Upper lobe of right lung (tissue), 1 donor: ENCODE measurements around the gene PEX26. TPM values are rescaled to one million over a fixed set of nuclear protein-coding genes. Genes with fewer than 3 reads are reported as not detected.
"Not testable (repeated sequence)": the region's sequence is repeated elsewhere in the genome, so short reads cannot be mapped to it uniquely, and the experiment has no call there.

Experiments
- ATAC-seq: fragments of 200-7000 bp; cut with Tn5 transposase; one replicate; pipeline ENCODE4 v1.9.1; 2020; ENCODE audit warnings: mild to moderate bottlenecking, moderate library complexity
- DNase-seq: peaks from one replicate; pipeline ENCODE4 v3.0.0-alpha.2; 2020
- H3K27ac ChIP-seq: fragments of 200-600 bp; one replicate; pipeline ENCODE4 v1.8.0; 2022
- H3K27me3 ChIP-seq: fragments of 200-600 bp; one replicate; pipeline ENCODE4 v1.8.0; 2022; ENCODE audit warnings: mild to moderate bottlenecking
- H3K36me3 ChIP-seq: fragments of 200-600 bp; one replicate; pipeline ENCODE4 v1.8.0; 2022
- H3K4me1 ChIP-seq: fragments of 200-600 bp; one replicate; pipeline ENCODE4 v1.8.0; 2022
- H3K4me3 ChIP-seq: fragments of 200-600 bp; one replicate; pipeline ENCODE4 v1.8.0; 2022; ENCODE audit warnings: mild to moderate bottlenecking
- H3K9me3 ChIP-seq: fragments of 200-600 bp; one replicate; pipeline ENCODE4 v1.8.0; 2022
- intact Hi-C: fragments of 100-400 bp; cut with DNase I; formaldehyde crosslinking; loops from one replicate; pipeline ENCODE4 v1.11.0; 2022
- total RNA-seq: library from RNA; stranded (reverse); fragmentation: NEBNext Ultra II Directional; extraction: Animal tissue kit (Norgen Biotek cat#: 25700); gene quantifications from one replicate; pipeline ENCODE4 v1.2.1, GENCODE V29; 2021
- TF ChIP-seq, protein P1 (sequence below): fragments of 200-600 bp; IDR thresholded peaks from one replicate; pipeline ENCODE4 v1.8.0; 2022; ENCODE audit warnings: antibody characterized with exemption
- donor health status: DM: no; HTN: yes; CAD: no; lungs with severe emphysema.

Gene PEX26
- total RNA-seq, 1 donor from 2014 or later = 35.5 TPM

DNA sequence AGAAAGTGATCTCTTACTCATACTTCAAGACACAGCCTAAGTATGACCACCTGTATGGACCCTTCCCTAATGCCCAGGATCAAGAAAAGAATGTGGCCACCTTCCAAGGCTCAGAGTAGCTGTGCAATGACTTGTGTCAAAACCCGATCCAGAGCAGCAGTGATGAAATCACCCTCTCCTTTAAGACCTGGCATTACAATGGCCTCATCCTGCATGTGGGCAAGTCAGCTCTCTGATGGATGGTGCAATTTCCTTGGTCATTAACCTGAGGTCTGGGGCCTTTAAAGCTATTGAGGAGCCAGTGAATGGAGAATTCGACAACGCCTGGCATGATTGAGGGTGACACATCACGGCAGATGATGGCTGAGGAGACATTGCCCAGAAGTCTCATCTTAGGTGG lies 23.7 kb downstream of the PEX26 start:
- TF ChIP-seq, protein P1, sequence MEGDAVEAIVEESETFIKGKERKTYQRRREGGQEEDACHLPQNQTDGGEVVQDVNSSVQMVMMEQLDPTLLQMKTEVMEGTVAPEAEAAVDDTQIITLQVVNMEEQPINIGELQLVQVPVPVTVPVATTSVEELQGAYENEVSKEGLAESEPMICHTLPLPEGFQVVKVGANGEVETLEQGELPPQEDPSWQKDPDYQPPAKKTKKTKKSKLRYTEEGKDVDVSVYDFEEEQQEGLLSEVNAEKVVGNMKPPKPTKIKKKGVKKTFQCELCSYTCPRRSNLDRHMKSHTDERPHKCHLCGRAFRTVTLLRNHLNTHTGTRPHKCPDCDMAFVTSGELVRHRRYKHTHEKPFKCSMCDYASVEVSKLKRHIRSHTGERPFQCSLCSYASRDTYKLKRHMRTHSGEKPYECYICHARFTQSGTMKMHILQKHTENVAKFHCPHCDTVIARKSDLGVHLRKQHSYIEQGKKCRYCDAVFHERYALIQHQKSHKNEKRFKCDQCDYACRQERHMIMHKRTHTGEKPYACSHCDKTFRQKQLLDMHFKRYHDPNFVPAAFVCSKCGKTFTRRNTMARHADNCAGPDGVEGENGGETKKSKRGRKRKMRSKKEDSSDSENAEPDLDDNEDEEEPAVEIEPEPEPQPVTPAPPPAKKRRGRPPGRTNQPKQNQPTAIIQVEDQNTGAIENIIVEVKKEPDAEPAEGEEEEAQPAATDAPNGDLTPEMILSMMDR = no peak
- intact Hi-C loops = no loop called here
- ATAC-seq (no peak), DNase-seq (no peak)
- no peak overlapping the region for H3K27ac ChIP-seq
- H3K36me3 ChIP-seq = no peaks in the 10 kb centered on the region
- H3K9me3 ChIP-seq = no peaks in the 10 kb centered on the region
- H3K27me3 ChIP-seq = no peaks in the 10 kb centered on the region
- H3K4me3 ChIP-seq = no peak overlapping the region
- no peaks in the 10 kb centered on the region for H3K4me1 ChIP-seq

DNA sequence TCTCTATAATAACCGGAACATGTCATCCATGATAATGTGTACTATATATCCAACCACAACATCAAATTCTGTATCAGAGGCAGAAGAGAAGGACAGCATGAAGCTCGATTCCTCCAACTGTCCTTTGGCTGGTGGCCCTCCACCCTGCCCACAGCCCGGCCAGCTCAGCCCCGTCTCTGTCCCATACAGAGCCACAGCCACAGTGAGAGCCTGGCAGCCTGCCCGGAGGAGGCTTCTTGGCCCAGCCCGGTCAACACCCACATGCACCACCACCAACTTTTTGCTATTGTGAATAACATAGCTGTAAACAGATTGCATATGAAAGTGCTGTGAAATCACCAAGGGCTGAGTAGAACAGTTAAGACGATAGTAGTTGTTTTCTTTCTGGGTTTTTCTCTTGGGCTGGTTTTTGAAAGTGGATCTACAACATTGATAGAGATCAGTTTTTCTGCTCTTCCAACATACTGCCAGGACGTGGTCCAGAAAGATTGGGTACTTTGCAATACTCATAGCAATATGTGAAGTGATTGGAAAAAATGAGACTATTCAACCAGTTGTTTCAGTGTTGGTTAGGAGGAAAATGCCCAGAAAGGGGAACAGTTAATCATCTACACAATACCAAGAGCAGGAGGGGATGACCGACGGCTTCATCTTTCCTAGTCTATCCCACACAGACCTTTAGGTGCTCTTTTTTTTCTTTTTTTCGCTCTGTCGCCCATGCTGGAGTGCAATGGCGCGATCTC lies 25.9 kb downstream of the PEX26 start:
- no peak for DNase-seq
- TF ChIP-seq, protein P1 = no peak
- Histone ChIP-seq H3K4me3 (no peak overlapping the region), H3K9me3 (no peaks in the 10 kb centered on the region), H3K36me3 (no peaks in the 10 kb centered on the region), H3K4me1 (no peaks in the 10 kb centered on the region), H3K27me3 (no peaks in the 10 kb centered on the region), H3K27ac (no peak overlapping the region)
- no peak for ATAC-seq
- intact Hi-C loops = no loop called here

DNA sequence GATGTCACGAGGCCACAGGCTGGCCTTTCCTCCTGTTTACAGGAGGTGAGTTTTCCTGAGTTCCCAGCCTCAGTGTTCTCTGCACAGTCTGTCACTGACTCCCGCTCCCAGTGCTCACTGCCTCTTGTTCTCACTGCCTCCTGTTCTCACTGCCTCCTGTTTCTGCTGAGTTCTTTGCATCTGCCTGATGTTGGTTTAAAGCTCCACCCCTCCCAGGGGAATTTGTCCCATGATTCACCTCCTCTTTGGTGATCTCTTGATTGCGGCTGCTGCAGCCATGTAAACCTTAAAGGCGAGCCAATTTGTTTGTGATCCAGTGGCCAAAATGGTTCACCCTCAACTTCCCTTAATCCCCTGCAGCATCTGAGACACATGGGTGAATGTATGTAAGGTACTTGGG lies 26.8 kb downstream of the PEX26 start:
- H3K4me1 ChIP-seq = no peaks in the 10 kb centered on the region
- no peak for ATAC-seq
- no peaks in the 10 kb centered on the region for H3K9me3 ChIP-seq
- TF ChIP-seq, protein P1 = no peak
- intact Hi-C loops = no loop called here
- peaks cover 4% of the 10 kb centered on the region for H3K27me3 ChIP-seq
- no peak for DNase-seq
- no peaks in the 10 kb centered on the region for H3K36me3 ChIP-seq
- H3K4me3 ChIP-seq = no peak overlapping the region
- H3K27ac ChIP-seq = no peak overlapping the region

DNA sequence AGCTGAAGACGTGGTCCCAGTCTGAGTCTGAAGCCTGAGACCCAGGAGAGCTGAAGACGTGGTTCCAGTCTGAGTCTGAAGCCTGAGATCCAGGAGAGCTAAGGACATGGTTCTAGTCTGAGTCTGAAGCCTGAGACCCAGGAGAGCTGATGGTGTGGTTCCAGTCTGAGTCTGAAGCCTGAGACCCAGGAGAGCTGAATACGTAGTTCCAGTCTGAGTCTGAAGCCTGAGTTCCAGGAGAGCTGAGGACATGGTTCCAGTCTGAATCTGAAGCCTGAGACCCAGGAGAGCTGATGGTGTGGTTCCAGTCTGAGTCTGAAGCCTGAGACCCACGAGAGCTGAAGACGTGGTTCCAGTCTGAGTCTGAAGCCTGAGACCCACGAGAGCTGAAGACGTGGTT lies 28.2 kb downstream of the PEX26 start:
- H3K27me3 ChIP-seq = peaks cover 18% of the 10 kb centered on the region
- intact Hi-C loops, H3K9me3 ChIP-seq, H3K36me3 ChIP-seq, DNase-seq, H3K4me3 ChIP-seq, ATAC-seq, H3K27ac ChIP-seq: not testable (repeated sequence)
- peaks cover 13% of the 10 kb centered on the region for H3K4me1 ChIP-seq

DNA sequence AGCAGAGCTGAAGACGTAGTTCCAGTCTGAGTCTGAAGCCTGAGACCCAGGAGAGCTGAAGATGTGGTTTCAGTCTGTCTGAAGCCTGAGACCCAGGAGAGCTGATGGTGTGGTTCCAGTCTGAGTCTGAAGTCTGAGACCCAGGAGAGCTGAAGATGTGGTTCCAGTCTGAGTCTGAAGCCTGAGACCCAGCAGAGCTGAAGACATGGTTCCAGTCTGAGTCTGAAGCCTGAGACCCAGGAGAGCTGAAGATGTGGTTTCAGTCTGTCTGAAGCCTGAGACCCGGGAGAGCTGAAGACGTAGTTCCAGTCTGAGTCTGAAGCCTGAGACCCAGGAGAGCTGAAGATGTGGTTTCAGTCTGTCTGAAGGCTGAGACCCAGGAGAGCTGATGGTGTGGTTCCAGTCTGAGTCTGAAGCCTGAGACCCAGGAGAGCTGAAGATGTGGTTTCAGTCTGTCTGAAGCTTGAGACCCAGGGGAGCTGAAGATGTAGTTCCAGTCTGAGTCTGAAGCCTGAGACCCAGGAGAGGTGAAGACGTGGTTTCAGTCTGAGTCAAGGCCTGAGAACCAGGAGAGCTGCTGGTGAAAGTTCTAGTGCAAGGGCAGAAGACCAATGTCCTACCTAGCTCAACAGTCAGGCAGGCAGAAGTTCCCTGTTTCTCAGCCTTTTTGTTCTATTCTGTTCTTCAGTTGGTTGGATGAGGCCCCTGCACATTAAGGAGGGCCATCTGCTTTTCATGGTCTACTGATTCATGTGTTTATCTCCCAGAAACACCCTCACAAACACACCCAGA lies 29.0 kb downstream of the PEX26 start:
- H3K36me3 ChIP-seq, DNase-seq, H3K9me3 ChIP-seq, ATAC-seq, H3K27ac ChIP-seq, H3K4me3 ChIP-seq, intact Hi-C loops: not testable (repeated sequence)
- Histone ChIP-seq H3K4me1 (peaks cover 14% of the 10 kb centered on the region), H3K27me3 (peaks cover 18% of the 10 kb centered on the region)

DNA sequence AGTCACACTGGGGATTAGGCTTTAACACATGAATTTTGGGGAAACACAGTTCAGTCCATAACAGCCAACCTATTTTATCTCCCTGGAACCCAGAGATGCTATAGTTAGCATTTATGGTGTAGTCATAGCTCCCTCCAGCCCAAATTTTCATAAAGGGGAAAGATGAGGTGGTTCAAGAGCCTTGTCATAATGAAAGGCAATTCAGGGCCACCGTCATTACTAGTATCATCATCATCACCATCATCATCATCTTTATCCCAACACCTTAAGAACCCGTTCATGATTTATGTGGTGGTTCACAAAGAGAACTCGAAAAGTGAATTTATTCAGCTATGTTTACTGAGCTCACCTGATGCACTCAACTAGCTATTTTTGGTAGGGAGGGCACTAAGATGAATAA lies 30.4 kb downstream of the PEX26 start:
- no peak for DNase-seq
- H3K9me3 ChIP-seq = no peaks in the 10 kb centered on the region
- H3K36me3 ChIP-seq = no peaks in the 10 kb centered on the region
- H3K4me3 ChIP-seq = no peak overlapping the region
- ATAC-seq = no peak
- intact Hi-C loops = no loop called here
- H3K4me1 ChIP-seq = peaks cover 14% of the 10 kb centered on the region
- TF ChIP-seq, protein P1 = no peak
- H3K27ac ChIP-seq = no peak overlapping the region
- H3K27me3 ChIP-seq = peaks cover 18% of the 10 kb centered on the region
